Measurements from ENCODE around the gene SRY.

The SRY gene

GRCh38 chrY:2797991-2798390 is 10.5 kb upstream of the SRY start:
- no peak for DNase-seq (ENCODE audit: low read depth)
- no peak for TF ChIP-seq CTCF (IDR thresholded peaks at IDR 0.05; ENCODE audit: low read depth, low read length, missing control alignments)
- H3K4me3 ChIP-seq (ENCODE audit: low read depth, low read length), result no peak overlapping the region

GRCh38 chrY:2796977-2797523 is 9.6 kb upstream of the SRY start:
- no peak for TF ChIP-seq CTCF (IDR thresholded peaks at IDR 0.05; ENCODE audit: low read depth, low read length, missing control alignments)
- no peak for DNase-seq (ENCODE audit: low read depth)
- no peak overlapping the region for H3K4me3 ChIP-seq (ENCODE audit: low read depth, low read length)

GRCh38 chrY:2789756-2790155 is 2.3 kb upstream of the SRY start:
- no peak overlapping the region for H3K4me3 ChIP-seq (ENCODE audit: low read depth, low read length)
- no peak for TF ChIP-seq CTCF (IDR thresholded peaks at IDR 0.05; ENCODE audit: low read depth, low read length, missing control alignments)
- DNase-seq (ENCODE audit: low read depth), result no peak

GRCh38 chrY:2786876-2787512 is 488 bp downstream of the SRY start:
- H3K4me3 ChIP-seq (ENCODE audit: low read depth, low read length), result no peak overlapping the region
- DNase-seq (ENCODE audit: low read depth), result no peak
- TF ChIP-seq CTCF (IDR thresholded peaks at IDR 0.05; ENCODE audit: low read depth, low read length, missing control alignments), result no peak

Measured in GM12864 (cell line).